HEK293 (cell line): ENCODE data around the gene CSF3.

Experiments used
- CTCF ChIA-PET: fragments of 350-600 bp; formaldehyde crosslinking; extraction: SDS; loops from one replicate; lab custom pipeline; 2021; ENCODE audit warnings: antibody characterized with exemption; lab: Yijun Ruan, JAX
- POLR2A ChIA-PET: fragments of 300-600 bp; formaldehyde crosslinking; extraction: SDS; loops from one replicate; lab custom pipeline; 2020; ENCODE audit warnings: antibody characterized with exemption, inconsistent platforms; lab: Yijun Ruan, JAX
- H3K27ac ChIP-seq: fragments of 200-500 bp; sonication (Bioruptor generic); 2 replicates; pipeline ENCODE4 v1.5.1; 2014; ENCODE audit warnings: low read depth, low read length, control low read depth, inconsistent platforms; ENCODE audit errors: extremely low read depth
- H3K36me3 ChIP-seq, 2 experiments: fragments of 200-500 bp in 1 of 2; sonication (Bioruptor generic) in 1 of 2; 1 replicate in 1 of 2; 2 replicates in 1 of 2; pipeline ENCODE4 v1.5.1; 2014 to 2017; ENCODE audit warnings: inconsistent platforms in 2 of 2, low read length in 2 of 2; ENCODE audit not compliant: control insufficient read depth in 2 of 2, insufficient read depth in 1 of 2
- H3K4me1 ChIP-seq: fragments of 200-500 bp; sonication (Bioruptor generic); 2 replicates; pipeline ENCODE4 v1.5.1; 2014; ENCODE audit warnings: mild to moderate bottlenecking, low read length, inconsistent platforms; ENCODE audit not compliant: control insufficient read depth, insufficient read depth
- H3K4me3 ChIP-seq: 2 replicates; pipeline ENCODE4 v1.5.1; 2011; ENCODE audit warnings: low read depth, mild to moderate bottlenecking, control low read depth, low read length, moderate library complexity
- H3K9me3 ChIP-seq: fragments of 200-500 bp; sonication (Bioruptor generic); 2 replicates; pipeline ENCODE4 v1.5.1; 2014; ENCODE audit warnings: low read depth, low read length, inconsistent platforms; ENCODE audit not compliant: control insufficient read depth, insufficient read depth
- FEZF1 ChIP-seq: fragments of 450-650 bp; formaldehyde crosslinking; IDR thresholded peaks from 2 replicates; pipeline ENCODE4 v1.5.1; 2016; ENCODE audit warnings: missing biosample characterization, missing genetic modification characterization
- ZBTB1 ChIP-seq: fragments of 450-650 bp; formaldehyde crosslinking; IDR thresholded peaks from 2 replicates; pipeline ENCODE4 v1.5.1; 2016; ENCODE audit warnings: missing biosample characterization, missing genetic modification characterization
- ZNF146 ChIP-seq: fragments of 450-650 bp; formaldehyde crosslinking; IDR thresholded peaks from 2 replicates; pipeline ENCODE4 v1.5.1; 2016; ENCODE audit warnings: missing biosample characterization, missing genetic modification characterization
- ZNF302 ChIP-seq: fragments of 450-650 bp; formaldehyde crosslinking; IDR thresholded peaks from 2 replicates; pipeline ENCODE4 v1.5.1; 2016; ENCODE audit warnings: missing biosample characterization, missing genetic modification characterization, low read depth
- ZNF324 ChIP-seq: fragments of 450-650 bp; formaldehyde crosslinking; IDR thresholded peaks from 2 replicates; pipeline ENCODE4 v1.5.1; 2016; ENCODE audit warnings: missing biosample characterization, missing genetic modification characterization
- ZNF660 ChIP-seq: fragments of 450-650 bp; IDR thresholded peaks from 2 replicates; pipeline ENCODE4 v1.5.1; 2018; ENCODE audit warnings: missing biosample characterization, mild to moderate bottlenecking, missing genetic modification characterization
- ZNF747 ChIP-seq: fragments of 450-650 bp; formaldehyde crosslinking; IDR thresholded peaks from 2 replicates; pipeline ENCODE4 v1.5.1; 2016; ENCODE audit warnings: missing biosample characterization, missing genetic modification characterization
- TF ChIP-seq, protein P1 (sequence below): fragments of 450-650 bp; formaldehyde crosslinking; IDR thresholded peaks from 2 replicates; pipeline ENCODE4 v1.5.1; 2016; ENCODE audit warnings: missing biosample characterization, missing genetic modification characterization

Gene CSF3

DNA sequence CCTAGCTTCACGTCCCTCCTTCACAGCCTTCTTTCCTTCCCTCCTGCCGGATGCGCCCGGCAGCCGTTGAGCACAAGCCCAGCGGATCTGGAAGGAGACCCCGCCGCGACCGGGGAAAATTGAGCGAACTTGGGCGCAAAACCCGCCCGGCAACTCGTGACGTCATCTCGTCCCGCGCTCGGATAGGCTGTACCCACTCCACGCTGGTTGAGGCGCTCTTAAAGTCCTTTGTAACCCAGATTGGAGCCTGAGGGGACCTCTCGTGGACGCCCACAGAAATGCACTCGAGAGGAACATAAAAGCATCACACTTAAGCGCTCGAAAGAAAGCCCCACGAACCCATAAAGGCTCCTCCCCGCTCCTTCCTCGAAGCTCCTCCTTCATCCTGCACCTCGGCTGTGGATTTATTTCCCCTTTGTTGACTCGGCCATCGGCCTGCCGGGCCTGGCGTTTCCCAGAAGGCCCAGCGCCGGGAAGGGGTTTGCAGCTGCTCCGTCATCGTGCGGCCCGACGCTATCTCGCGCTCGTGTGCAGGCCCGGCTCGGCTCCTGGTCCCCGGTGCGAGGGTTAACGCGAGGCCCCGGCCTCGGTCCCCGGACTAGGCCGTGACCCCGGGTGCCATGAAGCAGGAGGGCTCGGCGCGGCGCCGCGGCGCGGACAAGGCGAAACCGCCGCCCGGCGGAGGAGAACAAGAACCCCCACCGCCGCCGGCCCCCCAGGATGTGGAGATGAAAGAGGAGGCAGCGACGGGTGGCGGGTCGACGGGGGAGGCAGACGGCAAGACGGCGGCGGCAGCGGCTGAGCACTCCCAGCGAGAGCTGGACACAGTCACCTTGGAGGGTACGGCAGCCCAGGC is 34.7 kb upstream of the CSF3 start, which contains the start of gene PSMD3 (continued):
- TF ChIP-seq ZNF324 (tag by site-specific recombination) = peak; percentile 96

DNA sequence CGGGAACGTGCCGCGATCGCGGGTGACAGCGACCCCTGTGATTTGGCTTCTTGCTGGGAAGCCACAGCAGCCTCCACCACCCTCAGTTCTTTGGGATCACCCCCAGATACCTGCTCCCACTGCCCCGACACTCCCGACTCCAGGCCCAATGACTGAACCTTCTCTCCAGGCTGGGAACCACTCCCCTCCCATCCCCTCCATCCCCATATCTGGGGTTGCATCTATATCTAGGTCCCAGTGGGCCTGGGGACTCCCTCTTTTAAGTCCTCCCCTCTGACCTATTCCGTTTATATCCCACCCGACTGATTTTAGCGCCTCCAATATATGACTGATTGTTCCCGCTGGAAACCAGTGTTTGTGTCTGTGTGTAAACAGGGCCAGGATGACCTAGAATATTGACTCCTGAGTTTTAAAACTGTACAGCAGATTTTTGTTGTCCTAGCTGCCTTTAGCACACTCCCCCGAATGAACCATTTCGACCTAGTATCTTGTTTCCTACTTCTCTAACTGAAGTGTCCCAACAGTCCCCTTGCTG is 34.0 kb upstream of the CSF3 start:
- peak overlapping the region; percentile 88 for H3K27ac ChIP-seq
- H3K4me3 ChIP-seq = peak overlapping the region; percentile 99
- ChIA-PET CTCF (interaction anchor here (0.6 to 6.3 kb wide), 18 partner anchors 10 to 427 kb away, joined by 3 to 72 read pairs (median 5); no protein-coding TSS in a partner anchor), POLR2A (interaction anchor here (1.0 to 2.5 kb wide), 21 partner anchors 10 to 360 kb away, joined by 3 to 41 read pairs (median 5); partner anchors contain the start of genes ERBB2, LRRC3C, MED24 and NR1D1)
- H3K9me3 ChIP-seq = no peaks in the 10 kb centered on the region
- H3K4me1 ChIP-seq = no peaks in the 10 kb centered on the region; the same call in 1 of the 2 replicates
- H3K36me3 ChIP-seq = peaks cover 21 to 28% of the 10 kb centered on the region in 2 experiments
- TF ChIP-seq, protein P1, sequence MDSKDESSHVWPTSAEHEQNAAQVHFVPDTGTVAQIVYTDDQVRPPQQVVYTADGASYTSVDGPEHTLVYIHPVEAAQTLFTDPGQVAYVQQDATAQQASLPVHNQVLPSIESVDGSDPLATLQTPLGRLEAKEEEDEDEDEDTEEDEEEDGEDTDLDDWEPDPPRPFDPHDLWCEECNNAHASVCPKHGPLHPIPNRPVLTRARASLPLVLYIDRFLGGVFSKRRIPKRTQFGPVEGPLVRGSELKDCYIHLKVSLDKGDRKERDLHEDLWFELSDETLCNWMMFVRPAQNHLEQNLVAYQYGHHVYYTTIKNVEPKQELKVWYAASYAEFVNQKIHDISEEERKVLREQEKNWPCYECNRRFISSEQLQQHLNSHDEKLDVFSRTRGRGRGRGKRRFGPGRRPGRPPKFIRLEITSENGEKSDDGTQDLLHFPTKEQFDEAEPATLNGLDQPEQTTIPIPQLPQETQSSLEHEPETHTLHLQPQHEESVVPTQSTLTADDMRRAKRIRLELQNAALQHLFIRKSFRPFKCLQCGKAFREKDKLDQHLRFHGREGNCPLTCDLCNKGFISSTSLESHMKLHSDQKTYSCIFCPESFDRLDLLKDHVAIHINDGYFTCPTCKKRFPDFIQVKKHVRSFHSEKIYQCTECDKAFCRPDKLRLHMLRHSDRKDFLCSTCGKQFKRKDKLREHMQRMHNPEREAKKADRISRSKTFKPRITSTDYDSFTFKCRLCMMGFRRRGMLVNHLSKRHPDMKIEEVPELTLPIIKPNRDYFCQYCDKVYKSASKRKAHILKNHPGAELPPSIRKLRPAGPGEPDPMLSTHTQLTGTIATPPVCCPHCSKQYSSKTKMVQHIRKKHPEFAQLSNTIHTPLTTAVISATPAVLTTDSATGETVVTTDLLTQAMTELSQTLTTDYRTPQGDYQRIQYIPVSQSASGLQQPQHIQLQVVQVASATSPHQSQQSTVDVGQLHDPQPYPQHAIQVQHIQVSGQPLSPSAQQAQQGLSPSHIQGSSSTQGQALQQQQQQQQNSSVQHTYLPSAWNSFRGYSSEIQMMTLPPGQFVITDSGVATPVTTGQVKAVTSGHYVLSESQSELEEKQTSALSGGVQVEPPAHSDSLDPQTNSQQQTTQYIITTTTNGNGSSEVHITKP = peak; percentile 58; the same call in 1 of the 2 replicates
- TF ChIP-seq ZNF302 (tag by site-specific recombination) (0 out of 2 replicates have a peak, but pooled peaks have one; percentile 5), ZBTB1 (tag by site-specific recombination) (no peak)

DNA sequence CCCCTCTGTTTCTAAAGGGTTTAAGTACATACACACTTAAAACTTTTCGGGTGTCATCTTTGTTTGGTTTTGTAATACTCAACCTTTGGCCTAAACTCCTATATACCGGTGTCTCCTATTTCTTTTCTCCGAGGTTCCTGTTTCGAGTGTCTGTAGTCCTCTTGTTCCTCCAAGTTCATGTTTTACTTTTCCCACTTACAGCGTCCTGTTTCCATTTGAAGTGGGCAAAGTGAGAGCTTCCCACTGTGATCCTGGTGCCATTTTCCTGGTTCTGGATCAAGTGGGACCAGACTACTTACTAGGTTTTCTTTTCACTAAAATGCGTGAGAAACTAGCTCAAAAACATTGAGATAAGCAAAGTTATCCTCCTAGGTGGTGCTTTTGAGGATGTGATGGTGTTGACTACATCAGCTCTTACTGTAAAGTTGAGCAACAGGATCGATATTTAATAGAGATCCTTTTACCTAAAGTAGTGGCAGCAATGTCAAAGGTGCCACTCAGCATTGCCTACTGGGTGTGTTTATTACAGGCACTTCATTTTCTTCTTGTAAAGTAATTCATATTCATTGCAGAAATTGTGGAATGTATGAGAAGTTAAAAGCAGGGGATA is 33.4 kb upstream of the CSF3 start:
- no peaks in the 10 kb centered on the region; the same call in 1 of the 2 replicates for H3K4me1 ChIP-seq
- H3K27ac ChIP-seq = no peak overlapping the region
- H3K36me3 ChIP-seq = peaks cover 27 to 34% of the 10 kb centered on the region in 2 experiments
- H3K4me3 ChIP-seq = peak overlapping the region; percentile 99
- no peak for TF ChIP-seq ZNF747 (tag by site-specific recombination)
- peak; percentile 37; the same call in 1 of the 2 replicates for TF ChIP-seq FEZF1 (tag by site-specific recombination)
- POLR2A ChIA-PET = interaction anchor here (1.1 to 2.5 kb wide), 4 partner anchors 9 to 119 kb away, joined by 5 to 26 read pairs (median 12); partner anchors contain the start of genes LRRC3C, NR1D1 and ORMDL3
- no peaks in the 10 kb centered on the region for H3K9me3 ChIP-seq
- CTCF ChIA-PET = interaction anchor here (0.5 to 6.3 kb wide), 15 partner anchors 10 to 360 kb away, joined by 3 to 72 read pairs (median 5); no protein-coding TSS in a partner anchor

DNA sequence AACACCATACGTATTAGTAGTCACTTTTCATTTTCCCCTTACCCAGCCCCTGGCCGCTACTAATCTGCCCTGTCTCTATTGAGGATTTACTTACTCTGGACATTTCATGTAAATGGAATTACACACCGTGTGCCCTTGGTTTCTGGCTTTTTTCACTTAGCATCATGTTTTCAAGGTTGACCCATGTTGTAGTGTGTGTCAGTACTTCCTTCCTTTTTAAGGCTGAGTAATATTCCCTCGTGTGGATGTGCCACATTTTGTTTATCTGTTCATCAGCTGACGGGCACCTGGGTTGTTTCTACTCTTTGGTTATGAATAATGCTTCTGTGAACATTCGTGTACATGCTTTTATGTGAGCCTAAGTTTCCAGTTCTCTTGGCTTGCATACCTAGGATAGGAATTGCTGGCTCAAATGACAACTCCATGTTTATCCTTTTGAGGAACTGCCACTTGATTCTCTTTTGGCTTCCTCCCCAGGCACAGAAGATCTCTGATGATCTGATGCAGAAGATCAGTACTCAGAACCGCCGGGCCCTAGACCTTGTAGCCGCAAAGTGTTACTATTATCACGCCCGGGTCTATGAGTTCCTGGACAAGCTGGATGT is 26.9 kb upstream of the CSF3 start:
- no peaks in the 10 kb centered on the region for H3K4me1 ChIP-seq
- CTCF ChIA-PET = interaction anchor here (1.0 kb wide), 1 partner anchor 25 kb away, joined by 3 read pairs; no protein-coding TSS in a partner anchor
- no peak overlapping the region for H3K27ac ChIP-seq
- peaks cover 83 to 98% of the 10 kb centered on the region in 2 experiments for H3K36me3 ChIP-seq
- no peak overlapping the region for H3K4me3 ChIP-seq
- TF ChIP-seq ZNF660 (tag by site-specific recombination) (no peak), ZNF146 (tag by site-specific recombination) (peak; percentile 93)
- TF ChIP-seq, all 188 proteins: peak for 1
- no peaks in the 10 kb centered on the region for H3K9me3 ChIP-seq
- POLR2A ChIA-PET = no interaction called here
